ENCODE data around the gene PRICKLE2.

- TF ChIP-seq EZH2phosphoT487 (IDR thresholded peaks at IDR 0.05; ENCODE audit: low read depth, severe bottlenecking, unreplicated experiment) (no peak), CTCF (IDR thresholded peaks at IDR 0.05; ENCODE audit: poor library complexity) (no peak)
Observed at GRCh38 chr3:64080616-64081234, 144.5 kb downstream of the PRICKLE2 start.

All from hepatocyte (in vitro differentiated cells).